NCI-H1436 treated with DMSO at 0.1 percent for 48 hours (cell line): ENCODE measurements around the gene SOX2.

Experiments
- DNase-seq: peaks from one replicate; lab custom pipeline; 2025; lab: John Stamatoyannopoulos, UW

SOX2 gene

DNA sequence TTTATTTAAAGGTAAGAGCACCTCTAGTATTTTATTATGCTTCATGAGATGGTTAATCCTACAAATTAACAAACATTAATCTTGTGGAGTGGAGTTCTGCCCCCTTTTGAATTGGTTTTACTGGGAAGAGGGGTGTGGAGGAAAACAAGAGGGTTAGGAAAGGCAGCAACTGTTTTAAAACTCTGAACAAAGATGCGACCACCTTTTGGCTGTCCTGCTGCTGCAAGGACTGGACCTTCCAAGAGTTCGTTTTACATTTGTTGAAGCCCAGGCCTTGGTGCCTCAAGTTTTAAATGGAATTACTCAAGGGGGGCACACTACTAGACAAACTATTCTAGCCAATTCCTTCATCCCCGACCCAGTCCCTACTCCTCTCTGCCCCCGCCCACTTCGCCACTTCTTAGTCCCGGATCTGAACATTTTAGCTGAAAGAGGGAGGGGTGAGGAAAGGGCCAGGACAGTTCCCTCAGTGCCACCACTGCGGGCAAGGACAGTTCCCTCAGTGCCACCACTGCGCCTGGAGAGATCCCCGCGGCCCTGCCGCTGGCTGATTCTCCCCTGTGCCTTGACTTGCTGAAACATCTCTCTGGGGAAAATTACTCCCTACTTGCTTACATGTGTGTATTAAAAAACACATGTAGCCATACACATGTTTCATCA lies 11.2 kb downstream of the SOX2 start:
- DNase-seq = no peak

- no peak for DNase-seq
These were observed 12.0 kb downstream of the SOX2 start for GRCh38 chr3:181723625-181724191.

DNA sequence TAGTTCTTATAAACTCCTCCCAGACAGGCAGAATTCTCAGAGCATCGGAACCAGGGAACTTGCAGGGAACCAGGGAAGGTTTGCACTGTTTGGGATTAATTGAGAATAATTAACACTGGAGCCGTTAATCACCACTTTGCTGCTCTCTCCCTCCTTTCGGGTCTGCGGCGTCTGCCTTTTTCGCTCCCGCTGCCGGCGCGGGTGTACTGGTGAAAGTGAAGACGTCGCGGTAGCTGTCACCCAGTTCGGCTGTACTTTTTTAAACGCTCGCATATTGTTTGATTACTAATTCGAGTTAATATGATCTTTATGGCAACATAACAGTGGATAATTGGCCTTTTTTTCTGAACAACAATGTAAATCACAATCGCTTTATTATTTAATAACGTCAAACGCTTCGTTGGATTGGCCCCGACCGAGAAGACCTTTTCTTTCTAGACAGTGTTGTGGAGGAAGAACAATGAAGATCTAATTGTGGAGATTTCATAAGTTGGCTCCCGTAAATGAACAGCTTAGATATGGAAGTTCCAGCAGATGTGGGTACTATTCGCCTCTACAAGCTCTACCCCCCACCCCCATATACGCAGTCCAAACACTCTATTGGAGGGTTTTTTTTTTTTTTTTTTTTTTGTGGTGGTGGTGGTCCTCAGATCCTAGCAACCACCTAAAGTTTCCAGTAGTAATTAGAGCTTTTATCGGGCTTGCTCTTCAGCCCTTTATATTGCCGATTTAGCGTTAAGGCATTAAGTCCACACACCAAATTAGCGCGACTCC lies 12.7 kb downstream of the SOX2 start:
- DNase-seq = no peak

- no peak for DNase-seq
These were observed 13.5 kb downstream of the SOX2 start for GRCh38 chr3:181725131-181725731.

- DNase-seq = no peak
These were observed 14.1 kb downstream of the SOX2 start for GRCh38 chr3:181725830-181726229.

DNA sequence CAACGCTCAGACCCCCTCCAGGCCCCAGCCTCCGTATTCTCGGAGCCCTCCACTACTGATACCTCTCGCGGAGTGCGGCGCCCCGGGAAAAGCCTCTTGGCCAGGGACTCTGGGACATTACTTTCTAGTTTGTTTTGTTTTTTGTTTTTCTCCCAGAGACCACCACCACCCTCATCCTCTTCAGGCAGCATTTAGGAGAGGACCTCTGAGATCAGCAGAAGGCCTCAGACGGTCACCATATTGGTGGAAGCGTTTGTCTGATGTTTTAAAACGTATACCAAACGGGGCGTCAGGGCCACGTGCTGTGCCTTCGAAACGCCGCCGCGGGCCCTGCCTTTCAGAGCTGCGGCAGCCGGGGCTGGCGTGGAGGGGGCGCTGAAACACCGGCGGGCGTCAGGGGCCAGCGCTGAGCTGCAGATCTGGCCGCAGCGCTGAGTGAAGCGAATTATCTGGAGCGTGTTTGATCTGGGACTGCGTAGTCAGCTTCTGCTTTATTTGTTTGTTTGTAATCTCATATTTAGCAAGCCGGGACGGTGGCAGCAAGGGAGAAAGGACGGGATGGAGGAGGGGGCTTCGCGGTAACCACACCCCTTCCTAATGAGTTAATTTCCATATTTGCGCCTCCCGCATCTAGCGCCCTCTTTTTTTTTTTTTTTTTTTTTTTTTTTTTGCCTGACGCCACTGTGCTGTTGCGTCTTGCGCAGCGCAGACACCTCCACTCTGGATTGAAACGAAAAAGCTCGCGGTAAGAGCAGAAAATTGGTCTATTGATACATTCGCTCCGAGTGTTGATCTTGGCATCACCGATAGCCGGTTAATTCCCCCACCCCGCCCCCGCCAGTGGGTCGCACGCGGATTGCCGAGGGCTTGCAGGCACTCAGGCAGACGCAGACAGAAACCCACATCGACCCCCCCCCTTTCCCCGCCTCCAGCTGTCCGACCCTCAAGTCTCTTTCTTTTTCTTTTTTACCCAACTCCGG lies 14.9 kb downstream of the SOX2 start:
- peak; percentile 58 for DNase-seq

DNA sequence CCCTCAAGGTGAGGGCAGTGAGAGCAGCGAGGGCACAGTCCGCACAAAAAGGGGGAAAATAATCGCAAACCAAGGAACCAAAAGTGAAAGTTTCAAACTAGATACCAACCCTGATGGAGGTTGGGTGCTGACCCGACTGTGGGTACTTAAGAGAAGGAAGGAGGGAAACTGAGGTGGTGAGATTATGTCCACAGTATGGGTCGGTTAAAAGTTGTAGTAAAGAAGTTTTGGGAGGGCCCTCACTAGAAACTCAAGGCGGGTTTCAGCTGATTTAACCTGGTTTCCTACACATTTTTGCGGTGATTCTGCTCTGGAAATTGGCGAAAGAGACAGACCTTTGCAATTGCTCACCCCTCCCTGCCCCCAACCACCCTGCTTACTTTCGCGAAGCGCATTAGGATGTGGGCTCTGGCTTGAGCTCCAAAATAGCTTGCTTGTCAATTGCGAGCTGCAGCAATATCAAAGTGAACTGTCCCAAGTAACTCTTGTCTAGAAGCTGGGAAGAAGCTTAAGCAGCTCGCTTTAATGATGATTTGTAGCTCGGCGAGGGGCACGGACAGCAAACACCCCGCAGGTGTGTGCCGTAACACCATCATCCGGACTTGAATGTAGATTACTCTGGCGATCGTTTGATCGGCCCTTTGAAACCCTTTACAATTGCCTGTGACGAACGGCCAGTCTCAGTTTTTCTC lies 15.8 kb downstream of the SOX2 start:
- no peak for DNase-seq

DNA sequence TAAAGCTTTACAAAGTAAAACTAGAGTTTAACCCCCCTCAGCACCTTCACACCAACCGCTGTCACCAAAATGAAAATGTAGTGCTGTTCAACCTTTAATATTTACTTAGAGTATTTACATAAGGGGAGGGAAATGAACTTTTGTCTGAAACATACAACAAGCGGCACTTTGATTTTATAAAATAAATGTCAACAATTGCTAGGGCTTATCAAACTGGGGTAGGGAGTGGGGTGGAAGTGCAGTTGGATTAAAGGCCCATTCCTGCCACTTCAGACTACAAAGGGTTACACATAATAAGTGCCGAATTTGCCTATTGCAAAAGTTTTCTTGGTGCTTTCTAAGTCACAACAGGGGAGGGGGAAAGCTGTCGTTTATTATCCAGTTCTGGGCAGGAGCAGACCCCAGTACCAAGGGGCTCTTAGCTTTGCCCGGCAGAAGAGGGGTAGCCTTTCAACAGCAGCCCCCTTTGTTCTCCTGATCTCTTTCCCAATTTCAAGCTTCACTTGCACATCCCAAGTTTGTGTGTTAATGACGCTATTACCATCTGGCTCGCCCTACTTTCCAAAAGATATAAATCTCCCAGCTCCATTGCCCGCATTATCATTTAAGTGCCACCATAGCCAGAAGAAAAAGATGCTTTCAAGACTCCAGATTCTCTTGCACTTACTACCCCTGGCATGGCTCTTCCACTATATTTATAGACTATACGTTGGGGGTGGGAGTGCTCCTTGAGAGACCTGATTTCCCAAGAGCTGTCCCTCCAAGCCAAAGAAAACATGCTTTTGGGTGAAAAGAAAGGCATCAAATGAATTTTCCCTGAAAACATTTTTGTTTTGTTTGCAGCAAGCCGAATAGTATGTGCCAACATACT lies 17.0 kb downstream of the SOX2 start:
- DNase-seq = no peak

- no peak for DNase-seq
These were observed 17.7 kb downstream of the SOX2 start for GRCh38 chr3:181729341-181729869.

DNA sequence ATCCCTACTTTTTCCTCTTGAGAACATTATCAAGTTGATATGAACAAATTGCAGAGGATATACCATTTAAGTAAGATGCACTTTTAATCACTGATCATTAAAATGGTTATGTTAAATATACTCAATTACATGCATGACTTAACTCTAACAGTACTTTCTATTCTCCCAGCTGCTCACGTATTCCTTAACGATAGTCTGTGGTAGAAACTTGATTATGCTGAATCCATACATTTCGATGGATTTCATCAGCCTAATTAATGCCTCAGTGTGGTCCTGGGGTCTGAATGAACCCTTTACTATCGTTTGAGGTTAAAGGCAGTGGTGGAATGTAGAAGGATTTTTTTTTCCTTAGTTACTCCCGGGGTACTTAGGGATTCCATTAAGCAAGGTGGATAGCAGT lies 18.6 kb downstream of the SOX2 start:
- peak; percentile 43 for DNase-seq

DNA sequence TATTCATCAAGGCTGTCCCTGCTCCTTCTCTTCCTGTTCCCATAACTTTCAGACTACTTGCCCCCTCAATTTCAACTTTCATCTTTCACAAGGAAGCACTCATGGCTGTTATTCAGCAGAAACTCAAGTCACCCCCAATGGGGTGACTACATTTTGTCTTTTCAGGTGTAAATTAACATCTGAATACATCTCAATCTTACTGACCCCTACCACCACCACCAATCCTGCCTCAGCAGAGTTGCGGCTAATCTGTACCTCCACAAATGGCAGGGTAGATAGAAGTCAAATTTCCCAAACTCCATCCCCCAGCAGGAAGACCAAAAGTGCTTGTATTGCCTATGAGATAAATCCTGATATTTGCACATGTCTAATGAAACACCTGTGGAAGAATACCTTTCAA lies 19.2 kb downstream of the SOX2 start:
- no peak for DNase-seq

DNA sequence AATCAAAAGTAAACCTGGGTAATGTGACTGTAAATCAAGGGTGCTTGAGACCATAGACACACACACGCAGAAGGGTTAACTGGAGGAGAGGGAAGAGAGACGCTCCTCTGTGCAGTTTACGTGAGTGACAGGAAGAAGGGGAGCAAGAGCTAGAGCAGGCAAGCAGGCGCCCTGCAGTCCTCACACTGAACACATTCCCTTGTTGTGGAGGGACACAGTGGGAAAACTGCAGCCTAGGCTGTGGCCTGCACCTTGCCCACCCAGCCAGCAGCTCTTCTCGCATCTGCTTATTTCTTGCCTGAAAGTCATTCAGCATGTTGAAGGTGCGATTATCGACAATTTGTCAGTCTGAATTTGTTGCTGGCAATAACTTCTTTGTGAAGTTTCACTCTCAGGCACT lies 24.2 kb downstream of the SOX2 start:
- DNase-seq = no peak

- DNase-seq = no peak
These were observed 26.8 kb downstream of the SOX2 start for GRCh38 chr3:181738551-181738950.

- DNase-seq = no peak
These were observed 27.9 kb downstream of the SOX2 start for GRCh38 chr3:181739628-181740027.

DNA sequence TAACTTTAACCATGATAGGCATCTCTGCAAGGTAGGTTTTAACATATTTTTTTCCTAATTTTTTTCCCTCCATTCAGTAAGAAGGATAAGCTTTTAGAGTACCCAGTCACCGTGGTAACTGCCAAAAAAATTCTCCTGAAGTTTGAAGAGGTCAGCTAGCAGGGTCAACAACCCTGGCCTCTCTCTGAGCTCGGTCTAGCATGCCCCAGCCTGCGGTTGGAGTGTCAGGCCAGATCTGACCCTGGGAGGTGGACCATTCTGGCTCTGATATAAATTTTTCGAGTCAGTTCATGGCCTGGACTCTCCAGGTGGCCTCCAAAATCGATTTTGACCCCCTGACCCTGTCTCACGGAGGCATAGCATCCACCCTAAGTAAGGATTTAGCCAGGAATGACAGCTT lies 29.7 kb downstream of the SOX2 start:
- DNase-seq = no peak

GRCh38 chr3:181752202-181752671 lies 40.5 kb downstream of the SOX2 start:
- no peak for DNase-seq

DNA sequence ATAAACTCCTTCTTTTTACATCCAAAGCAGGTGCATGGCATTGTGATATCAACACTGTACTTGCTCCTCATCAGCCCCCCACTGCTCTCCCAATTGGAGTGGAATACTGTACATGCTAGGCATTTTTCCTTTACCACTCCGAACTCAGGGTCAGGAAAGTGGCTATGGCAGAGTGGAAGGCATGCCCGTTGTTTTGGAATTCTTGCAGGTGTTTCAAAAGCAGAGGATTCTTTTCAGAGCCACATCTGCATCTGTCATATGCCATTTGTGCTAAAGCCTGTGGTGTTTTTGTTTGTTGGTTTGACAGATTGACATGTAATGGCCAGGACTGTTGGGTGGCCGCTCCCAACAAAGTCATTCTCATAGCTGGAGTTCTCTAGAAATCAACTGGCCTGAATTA lies 41.7 kb downstream of the SOX2 start:
- no peak for DNase-seq

DNA sequence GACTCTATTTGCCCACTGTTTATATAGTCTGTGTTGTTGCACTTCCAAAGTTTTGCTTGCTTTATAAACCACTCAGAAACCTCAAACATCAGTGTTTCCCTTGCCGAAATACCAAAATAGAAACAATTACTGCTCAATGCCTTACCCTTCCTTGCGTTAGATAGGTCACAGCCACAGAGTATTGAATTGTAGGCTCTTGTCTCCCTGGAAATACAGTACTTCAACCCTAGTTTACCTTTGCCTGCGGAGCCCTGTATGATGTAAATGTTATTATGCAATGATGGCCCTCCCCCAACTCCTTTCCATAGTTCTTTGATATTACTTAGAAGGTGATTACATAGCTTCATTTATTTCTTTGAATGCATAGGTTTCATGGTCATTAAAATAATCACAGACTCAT lies 44.2 kb downstream of the SOX2 start:
- peak; percentile 66 for DNase-seq

- DNase-seq = no peak
These were observed 45.0 kb downstream of the SOX2 start for GRCh38 chr3:181756645-181757297.
